Measurements from ENCODE around the gene FGD6.

Gene FGD6

DNA sequence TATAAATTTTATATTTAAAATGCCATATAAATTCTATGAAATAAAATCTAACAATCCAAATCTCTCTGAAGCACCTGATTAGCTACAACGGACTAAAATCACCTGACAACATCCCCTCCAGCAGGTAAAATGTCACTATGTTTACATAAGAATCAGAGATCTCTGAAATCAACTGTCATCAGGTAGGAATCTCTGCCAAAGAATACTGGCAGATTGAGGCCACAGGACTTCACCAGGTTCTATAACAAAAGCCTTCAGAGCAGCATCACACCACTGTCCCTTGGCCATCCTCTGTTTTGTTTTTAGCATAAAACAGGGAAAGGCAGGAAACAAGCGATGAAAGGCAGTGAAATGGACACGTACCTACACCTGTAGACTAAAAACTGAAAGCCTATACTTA, 22.1 kb downstream of the FGD6 start:
- H3K79me1 ChIP-seq (ENCODE audit: low read length), result no peaks in the 10 kb centered on the region
- no peak overlapping the region for H2BK120ac ChIP-seq (ENCODE audit: insufficient read depth, low read length, poor library complexity)
- H3K23ac ChIP-seq (ENCODE audit: low read length), result no peak overlapping the region
- H2BK5ac ChIP-seq (ENCODE audit: low read depth, low read length, poor library complexity), result no peak overlapping the region
- no peaks in the 10 kb centered on the region for H3K36me3 ChIP-seq (ENCODE audit: control insufficient read depth in 1 of 2, insufficient read depth in 2 of 2, low read length in 2 of 2)
- H4K8ac ChIP-seq (ENCODE audit: low read depth, low read length), result no peak overlapping the region
- no CpG with 5 or more reads among the region's 3 CpGs for WGBS (ENCODE audit: extremely low coverage, insufficient coverage, insufficient read length)
- no peak overlapping the region for H3K9ac ChIP-seq (ENCODE audit: low read length)
- no peak overlapping the region for H3K14ac ChIP-seq (ENCODE audit: low read length)
- H3K27ac ChIP-seq (ENCODE audit: low read depth, low read length), result no peak overlapping the region
- H3K18ac ChIP-seq (ENCODE audit: low read length), result no peak overlapping the region
- no peak overlapping the region for H2AK5ac ChIP-seq (ENCODE audit: low read length)
- no peak overlapping the region for H3K4ac ChIP-seq (ENCODE audit: low read depth, low read length)
- no peaks in the 10 kb centered on the region for H3K27me3 ChIP-seq (ENCODE audit: insufficient read depth, low read length)
- H4K91ac ChIP-seq (ENCODE audit: low read depth, low read length), result no peak overlapping the region
- H2AFZ ChIP-seq (ENCODE audit: insufficient read depth, low read length, poor library complexity), result no peak overlapping the region
- H3K79me2 ChIP-seq (ENCODE audit: control insufficient read depth, insufficient read depth, low read length, poor library complexity), result no peaks in the 10 kb centered on the region
- no peak for DNase-seq
- H4K12ac ChIP-seq (ENCODE audit: low read depth, low read length), result no peak overlapping the region
- no peak overlapping the region for H3K4me2 ChIP-seq (ENCODE audit: low read length)
- H2BK12ac ChIP-seq (ENCODE audit: low read length), result no peak overlapping the region
- no peak overlapping the region for H3K4me3 ChIP-seq (ENCODE audit: low read depth, low read length)
- no peaks in the 10 kb centered on the region for H3K9me3 ChIP-seq (ENCODE audit: insufficient read depth, low read depth, low read length)
- H3K4me1 ChIP-seq (ENCODE audit: control insufficient read depth in 1 of 2, insufficient read depth in 2 of 2, low read length in 2 of 2), result peaks cover 0 to 2% of the 10 kb centered on the region in 2 experiments

DNA sequence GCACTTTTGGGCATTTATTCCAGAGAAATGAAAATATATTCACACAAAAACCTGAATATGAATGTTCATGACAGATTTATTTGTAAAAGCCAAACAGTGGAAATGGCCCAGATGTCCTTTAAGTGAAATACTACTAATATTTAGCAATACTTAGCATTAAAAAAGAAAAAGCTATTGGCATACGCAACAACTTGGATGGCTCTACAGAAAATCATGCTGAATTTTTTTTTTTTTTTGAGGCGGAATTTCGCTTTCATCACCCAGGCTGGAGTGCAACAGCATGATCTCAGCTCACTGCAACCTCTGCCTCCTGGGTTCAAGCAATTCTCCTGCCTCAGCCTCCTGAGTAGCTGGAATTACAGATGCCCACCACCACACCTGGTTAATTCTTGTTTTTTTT, 24.1 kb downstream of the FGD6 start:
- Histone ChIP-seq H3K27ac (ENCODE audit: low read depth, low read length) (no peak overlapping the region), H3K4me3 (ENCODE audit: low read depth, low read length) (no peak overlapping the region), H3K4me2 (ENCODE audit: low read length) (no peak overlapping the region), H3K79me1 (ENCODE audit: low read length) (no peaks in the 10 kb centered on the region), H3K14ac (ENCODE audit: low read length) (no peak overlapping the region), H2AK5ac (ENCODE audit: low read length) (no peak overlapping the region), H3K9me3 (ENCODE audit: insufficient read depth, low read depth, low read length) (no peaks in the 10 kb centered on the region), H3K23ac (ENCODE audit: low read length) (no peak overlapping the region), H2BK12ac (ENCODE audit: low read length) (no peak overlapping the region), H3K36me3 (ENCODE audit: control insufficient read depth in 1 of 2, insufficient read depth in 2 of 2, low read length in 2 of 2) (peaks cover 3% of the 10 kb centered on the region in 2 experiments), H2BK5ac (ENCODE audit: low read depth, low read length, poor library complexity) (no peak overlapping the region), H4K8ac (ENCODE audit: low read depth, low read length) (no peak overlapping the region), H3K79me2 (ENCODE audit: control insufficient read depth, insufficient read depth, low read length, poor library complexity) (no peaks in the 10 kb centered on the region), H3K4me1 (ENCODE audit: control insufficient read depth in 1 of 2, insufficient read depth in 2 of 2, low read length in 2 of 2) (peaks cover 0 to 4% of the 10 kb centered on the region in 2 experiments), H4K12ac (ENCODE audit: low read depth, low read length) (no peak overlapping the region), H3K4ac (ENCODE audit: low read depth, low read length) (no peak overlapping the region), H2BK120ac (ENCODE audit: insufficient read depth, low read length, poor library complexity) (no peak overlapping the region), H3K9ac (ENCODE audit: low read length) (no peak overlapping the region), H3K18ac (ENCODE audit: low read length) (no peak overlapping the region), H2AFZ (ENCODE audit: insufficient read depth, low read length, poor library complexity) (no peak overlapping the region), H3K27me3 (ENCODE audit: insufficient read depth, low read length) (no peaks in the 10 kb centered on the region), H4K91ac (ENCODE audit: low read depth, low read length) (no peak overlapping the region)
- WGBS (ENCODE audit: extremely low coverage, insufficient coverage, insufficient read length), result no CpG with 5 or more reads among the region's 3 CpGs
- DNase-seq, result peak in 1 of 2 donors; percentile 51

DNA sequence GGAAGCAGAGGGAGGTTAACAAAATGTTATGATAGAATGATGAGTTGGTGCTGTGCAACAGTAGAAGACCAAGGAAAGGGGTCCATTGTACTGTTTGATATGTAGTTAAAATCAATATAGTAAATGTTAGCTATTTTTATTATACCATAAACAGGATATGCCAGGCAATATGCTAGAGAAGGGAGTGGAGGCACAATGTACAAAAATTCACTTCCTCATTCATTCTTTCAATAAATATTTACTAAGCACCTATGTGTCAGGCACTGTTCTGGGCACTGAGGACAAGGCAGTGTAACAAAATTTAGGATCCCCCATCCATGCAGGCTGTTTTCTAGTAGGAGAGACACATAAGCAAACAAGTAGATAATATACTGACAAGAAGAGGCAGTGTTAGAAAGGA, 25.0 kb downstream of the FGD6 start:
- H3K79me2 ChIP-seq (ENCODE audit: control insufficient read depth, insufficient read depth, low read length, poor library complexity), result no peaks in the 10 kb centered on the region
- H3K4me1 ChIP-seq (ENCODE audit: control insufficient read depth in 1 of 2, insufficient read depth in 2 of 2, low read length in 2 of 2), result peaks cover 0 to 4% of the 10 kb centered on the region in 2 experiments
- no peak overlapping the region for H4K8ac ChIP-seq (ENCODE audit: low read depth, low read length)
- H2BK120ac ChIP-seq (ENCODE audit: insufficient read depth, low read length, poor library complexity), result no peak overlapping the region
- H4K91ac ChIP-seq (ENCODE audit: low read depth, low read length), result no peak overlapping the region
- no peak overlapping the region for H4K12ac ChIP-seq (ENCODE audit: low read depth, low read length)
- H3K9me3 ChIP-seq (ENCODE audit: insufficient read depth, low read depth, low read length), result no peaks in the 10 kb centered on the region
- no peak overlapping the region for H3K9ac ChIP-seq (ENCODE audit: low read length)
- H2AFZ ChIP-seq (ENCODE audit: insufficient read depth, low read length, poor library complexity), result no peak overlapping the region
- no peak overlapping the region for H2BK12ac ChIP-seq (ENCODE audit: low read length)
- H3K4me2 ChIP-seq (ENCODE audit: low read length), result no peak overlapping the region
- H2BK5ac ChIP-seq (ENCODE audit: low read depth, low read length, poor library complexity), result no peak overlapping the region
- H3K4me3 ChIP-seq (ENCODE audit: low read depth, low read length), result no peak overlapping the region
- no peaks in the 10 kb centered on the region for H3K27me3 ChIP-seq (ENCODE audit: insufficient read depth, low read length)
- no peak overlapping the region for H3K27ac ChIP-seq (ENCODE audit: low read depth, low read length)
- no peak overlapping the region for H3K14ac ChIP-seq (ENCODE audit: low read length)
- peaks cover 3% of the 10 kb centered on the region in 2 experiments for H3K36me3 ChIP-seq (ENCODE audit: control insufficient read depth in 1 of 2, insufficient read depth in 2 of 2, low read length in 2 of 2)
- H3K4ac ChIP-seq (ENCODE audit: low read depth, low read length), result no peak overlapping the region
- H3K18ac ChIP-seq (ENCODE audit: low read length), result no peak overlapping the region
- no peak overlapping the region for H2AK5ac ChIP-seq (ENCODE audit: low read length)
- no peak overlapping the region for H3K23ac ChIP-seq (ENCODE audit: low read length)
- DNase-seq, result no peak
- no peaks in the 10 kb centered on the region for H3K79me1 ChIP-seq (ENCODE audit: low read length)

DNA sequence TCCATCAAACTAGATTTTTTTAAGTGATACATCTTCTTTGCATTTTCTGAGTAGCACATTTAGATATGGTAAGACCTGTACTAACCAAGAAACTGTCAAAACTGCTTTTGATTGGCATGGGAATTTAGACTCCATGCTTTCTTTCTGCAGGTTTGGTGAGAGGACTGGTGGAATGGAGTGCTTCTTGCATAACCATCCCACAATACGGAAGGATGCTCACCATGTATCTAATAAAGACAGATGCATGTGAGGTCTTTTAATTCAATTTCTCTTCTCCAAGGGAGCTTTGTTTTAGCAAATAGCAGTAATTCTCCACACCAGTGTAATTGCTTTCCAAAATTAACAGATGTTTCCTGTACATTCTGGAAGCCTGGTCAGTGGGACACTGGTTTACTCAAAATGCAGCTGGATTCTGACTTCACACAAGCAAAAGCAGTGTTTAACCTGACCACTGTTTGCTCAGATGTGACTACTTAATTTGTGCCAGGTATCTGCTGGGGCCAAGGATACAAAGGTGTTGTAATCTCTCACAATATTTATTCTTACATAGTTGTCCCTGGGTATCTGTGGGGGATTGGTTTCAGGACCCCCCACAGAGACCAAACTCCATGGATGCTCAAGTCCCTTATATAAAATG, 26.1 kb downstream of the FGD6 start:
- no peak overlapping the region for H4K12ac ChIP-seq (ENCODE audit: low read depth, low read length)

More for the DNA sequence above, 26.1 kb downstream of the FGD6 start:
- H3K9ac ChIP-seq (ENCODE audit: low read length), result no peak overlapping the region
- H2AK5ac ChIP-seq (ENCODE audit: low read length), result no peak overlapping the region
- no peak overlapping the region for H3K14ac ChIP-seq (ENCODE audit: low read length)
- WGBS (ENCODE audit: extremely low coverage, insufficient coverage, insufficient read length), result no CpG with 5 or more reads among the region's 1 CpG
- H3K4ac ChIP-seq (ENCODE audit: low read depth, low read length), result no peak overlapping the region
- H3K4me1 ChIP-seq (ENCODE audit: control insufficient read depth in 1 of 2, insufficient read depth in 2 of 2, low read length in 2 of 2), result peaks cover 0 to 4% of the 10 kb centered on the region in 2 experiments
- no peaks in the 10 kb centered on the region for H3K27me3 ChIP-seq (ENCODE audit: insufficient read depth, low read length)
- no peak overlapping the region for H3K23ac ChIP-seq (ENCODE audit: low read length)
- no peak overlapping the region for H3K27ac ChIP-seq (ENCODE audit: low read depth, low read length)
- no peaks in the 10 kb centered on the region for H3K9me3 ChIP-seq (ENCODE audit: insufficient read depth, low read depth, low read length)
- no peak overlapping the region for H2AFZ ChIP-seq (ENCODE audit: insufficient read depth, low read length, poor library complexity)
- no peaks in the 10 kb centered on the region for H3K79me1 ChIP-seq (ENCODE audit: low read length)
- no peak overlapping the region for H3K18ac ChIP-seq (ENCODE audit: low read length)
- no peak overlapping the region for H2BK120ac ChIP-seq (ENCODE audit: insufficient read depth, low read length, poor library complexity)
- no peak overlapping the region for H3K4me2 ChIP-seq (ENCODE audit: low read length)
- H3K79me2 ChIP-seq (ENCODE audit: control insufficient read depth, insufficient read depth, low read length, poor library complexity), result no peaks in the 10 kb centered on the region
- peaks cover 3% of the 10 kb centered on the region in 2 experiments for H3K36me3 ChIP-seq (ENCODE audit: control insufficient read depth in 1 of 2, insufficient read depth in 2 of 2, low read length in 2 of 2)
- no peak overlapping the region for H3K4me3 ChIP-seq (ENCODE audit: low read depth, low read length)
- H4K8ac ChIP-seq (ENCODE audit: low read depth, low read length), result no peak overlapping the region
- H2BK5ac ChIP-seq (ENCODE audit: low read depth, low read length, poor library complexity), result no peak overlapping the region
- H4K91ac ChIP-seq (ENCODE audit: low read depth, low read length), result no peak overlapping the region
- DNase-seq, result no peak
- H2BK12ac ChIP-seq (ENCODE audit: low read length), result no peak overlapping the region
